ENCODE measurements around the gene FKBP1B.

GRCh38 chr2:24058564-24059271, 9.2 kb downstream of the FKBP1B start:
- TF ChIP-seq POLR2AphosphoS5 (IDR thresholded peaks at IDR 0.05; ENCODE audit: low read depth, low read length) (no peak), POLR2A (IDR thresholded peaks at IDR 0.05; ENCODE audit: low read depth, low read length) (no peak), TAF1 (IDR thresholded peaks at IDR 0.05; ENCODE audit: borderline replicate concordance, low read depth, low read length) (no peak)
